OCI-LY3 (cell line): ENCODE measurements around the gene SPAG4.

Experiments
- EZH2phosphoT487 ChIP-seq: fragments of 200-600 bp; shearing (Covaris generic); IDR thresholded peaks from 2 replicates; pipeline ENCODE4 v1.6.1; 2018; ENCODE audit warnings: antibody characterized with exemption, mixed run types, low read depth
- TF ChIP-seq, protein P1 (sequence below): fragments of 200-600, 300-600 bp; sonication (generic); IDR thresholded peaks from 2 replicates; pipeline ENCODE4 v1.5.1; 2014; ENCODE audit warnings: antibody characterized with exemption, low read length, low read depth

DNA sequence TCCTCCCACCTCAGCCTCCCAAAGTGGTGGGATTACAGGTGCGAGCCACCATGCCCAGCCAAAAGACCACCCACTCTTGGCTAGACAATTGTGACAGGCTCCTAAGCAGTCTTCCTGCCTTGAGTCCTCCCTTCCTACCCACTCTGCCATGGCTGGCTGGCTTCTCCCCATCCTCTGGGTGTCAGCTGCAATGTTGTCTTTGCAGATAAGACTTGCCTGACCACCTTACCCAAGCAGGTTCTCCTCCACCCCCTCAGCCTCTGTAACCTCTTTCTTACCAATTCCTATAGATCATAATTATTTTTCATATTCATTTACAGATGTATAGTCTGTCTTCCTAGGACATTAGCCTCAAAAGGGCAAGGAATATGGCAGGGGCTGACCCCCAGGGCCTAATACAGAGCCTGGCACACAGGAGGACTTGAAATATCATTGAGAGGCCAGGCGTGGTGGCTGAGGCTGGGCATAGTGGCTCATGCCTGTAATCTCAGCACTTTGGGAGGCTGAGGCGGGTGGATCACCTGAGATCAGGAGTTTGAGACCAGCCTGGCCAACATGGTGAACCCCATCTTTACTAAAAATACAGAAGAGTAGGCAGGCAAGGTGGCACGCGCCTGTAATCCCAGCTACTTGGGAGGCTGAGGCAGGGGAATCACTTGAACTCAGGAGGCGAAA, 28.7 kb upstream of the SPAG4 start:
- no peak for TF ChIP-seq EZH2phosphoT487
- TF ChIP-seq, protein P1, sequence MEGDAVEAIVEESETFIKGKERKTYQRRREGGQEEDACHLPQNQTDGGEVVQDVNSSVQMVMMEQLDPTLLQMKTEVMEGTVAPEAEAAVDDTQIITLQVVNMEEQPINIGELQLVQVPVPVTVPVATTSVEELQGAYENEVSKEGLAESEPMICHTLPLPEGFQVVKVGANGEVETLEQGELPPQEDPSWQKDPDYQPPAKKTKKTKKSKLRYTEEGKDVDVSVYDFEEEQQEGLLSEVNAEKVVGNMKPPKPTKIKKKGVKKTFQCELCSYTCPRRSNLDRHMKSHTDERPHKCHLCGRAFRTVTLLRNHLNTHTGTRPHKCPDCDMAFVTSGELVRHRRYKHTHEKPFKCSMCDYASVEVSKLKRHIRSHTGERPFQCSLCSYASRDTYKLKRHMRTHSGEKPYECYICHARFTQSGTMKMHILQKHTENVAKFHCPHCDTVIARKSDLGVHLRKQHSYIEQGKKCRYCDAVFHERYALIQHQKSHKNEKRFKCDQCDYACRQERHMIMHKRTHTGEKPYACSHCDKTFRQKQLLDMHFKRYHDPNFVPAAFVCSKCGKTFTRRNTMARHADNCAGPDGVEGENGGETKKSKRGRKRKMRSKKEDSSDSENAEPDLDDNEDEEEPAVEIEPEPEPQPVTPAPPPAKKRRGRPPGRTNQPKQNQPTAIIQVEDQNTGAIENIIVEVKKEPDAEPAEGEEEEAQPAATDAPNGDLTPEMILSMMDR = no peak
